Activated naive CD4-positive, alpha-beta T cell (primary cell): ENCODE measurements around the gene MORF4L2.
"Not testable (repeated sequence)": the region's sequence is repeated elsewhere in the genome, so short reads cannot be mapped to it uniquely, and the experiment has no call there.

Experiments used
- DNase-seq, 4 experiments: peaks; one replicate each; lab custom pipeline; 2025; lab: John Stamatoyannopoulos, UW

The MORF4L2 gene

GRCh38 chrX:103678199-103678993 is 8.1 kb downstream of the MORF4L2 start:
- no peak for DNase-seq

DNA sequence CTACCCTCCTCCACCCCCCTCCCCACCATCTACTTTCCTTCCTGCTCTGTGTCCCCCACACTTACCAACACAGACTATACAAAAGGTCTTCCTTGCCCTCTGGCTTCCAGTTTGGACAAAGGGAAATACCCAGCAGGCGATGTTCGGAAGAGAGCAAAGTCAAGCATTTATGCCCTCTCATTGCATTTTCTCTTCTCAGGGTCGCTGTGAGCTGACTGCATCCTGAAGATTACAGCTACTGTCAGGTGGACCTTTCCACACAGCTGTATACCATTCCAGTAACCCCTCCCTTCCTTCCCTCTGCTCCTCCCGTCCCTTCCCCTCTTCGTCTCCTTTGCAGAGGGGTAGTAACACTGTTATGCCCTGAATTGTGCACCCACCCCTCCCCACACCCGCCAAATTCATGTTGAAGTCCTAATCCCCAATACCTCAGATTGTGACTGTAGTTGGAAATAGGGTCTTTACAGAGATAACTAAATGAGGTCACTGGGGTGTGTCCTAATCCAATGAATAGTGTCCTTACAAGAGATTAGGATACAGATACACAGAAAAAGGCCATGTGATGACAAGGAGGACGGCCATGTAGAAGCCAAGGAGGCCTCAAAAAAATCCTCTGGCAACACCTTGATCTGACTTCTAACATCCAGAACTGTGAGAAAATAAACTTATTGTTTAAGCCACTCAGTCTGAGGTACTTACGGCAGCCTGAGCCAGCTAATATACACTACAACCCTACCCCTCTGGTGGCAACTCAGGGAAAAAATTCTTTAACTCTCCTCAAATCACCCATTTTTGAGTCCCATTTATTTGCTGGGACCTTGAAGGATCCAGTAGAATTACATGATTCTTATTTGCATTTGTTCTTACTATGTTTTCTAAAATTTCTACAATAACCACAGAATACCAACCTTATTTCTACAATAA is 11.7 kb downstream of the MORF4L2 start:
- no peak for DNase-seq

DNA sequence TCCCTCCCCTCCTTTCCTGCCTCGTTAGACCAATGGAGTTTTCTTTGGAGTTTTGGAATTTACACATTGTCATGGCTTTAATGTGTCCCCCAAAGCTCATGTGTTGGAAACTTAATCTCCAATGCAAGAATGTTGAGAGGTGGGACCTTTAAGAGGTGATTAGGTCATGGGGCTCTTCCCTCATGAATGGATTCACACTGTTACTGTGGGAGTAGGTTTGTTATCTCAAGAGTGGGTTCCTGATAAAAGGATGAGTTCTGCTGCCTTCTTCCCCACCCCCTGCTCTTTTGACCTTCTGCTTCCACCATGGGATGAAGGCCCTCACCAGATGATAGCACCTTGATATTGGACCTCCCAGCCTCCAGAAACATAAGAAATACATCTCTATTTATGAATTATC is 16.8 kb downstream of the MORF4L2 start:
- no peak for DNase-seq

- DNase-seq: no peak
These were observed 20.0 kb downstream of the MORF4L2 start for GRCh38 chrX:103666202-103667107.

DNA sequence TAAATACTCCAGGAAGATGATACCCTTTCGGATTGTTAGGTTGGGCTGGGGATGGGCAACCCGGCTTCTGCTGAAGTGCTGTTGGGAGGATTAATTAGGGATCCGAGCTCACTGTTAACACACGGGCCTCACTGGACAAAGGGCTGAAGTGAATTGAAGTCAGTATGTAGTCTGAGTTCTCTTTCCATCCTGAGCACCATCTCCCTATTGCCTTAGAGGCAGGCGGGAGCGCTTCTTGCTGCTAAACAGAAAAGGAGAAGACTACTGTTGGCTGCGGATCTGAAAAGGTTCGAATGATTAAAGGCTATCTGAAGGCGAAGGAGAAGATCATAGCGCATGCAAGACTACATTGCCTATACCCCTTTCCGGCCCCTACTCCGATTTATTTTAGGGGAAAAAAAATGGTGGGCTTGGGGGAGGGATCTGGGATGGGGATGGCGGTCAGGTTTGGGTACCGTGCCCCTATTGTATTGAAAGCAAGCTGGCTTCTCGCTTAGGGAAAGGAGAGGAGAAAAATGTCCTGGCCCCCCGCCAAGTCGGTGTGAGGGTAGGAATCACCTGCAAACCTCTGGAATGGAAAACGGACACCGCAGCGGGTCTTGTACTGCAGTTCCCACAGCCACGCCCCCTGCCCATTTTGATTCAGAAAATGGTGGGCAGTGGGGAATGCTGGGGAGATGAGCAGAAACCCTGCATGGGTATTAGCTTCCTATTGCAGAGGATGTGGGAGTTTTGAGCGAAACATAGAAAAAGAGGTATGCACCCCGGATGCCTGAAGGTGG is 22.3 kb downstream of the MORF4L2 start:
- no peak for DNase-seq

DNA sequence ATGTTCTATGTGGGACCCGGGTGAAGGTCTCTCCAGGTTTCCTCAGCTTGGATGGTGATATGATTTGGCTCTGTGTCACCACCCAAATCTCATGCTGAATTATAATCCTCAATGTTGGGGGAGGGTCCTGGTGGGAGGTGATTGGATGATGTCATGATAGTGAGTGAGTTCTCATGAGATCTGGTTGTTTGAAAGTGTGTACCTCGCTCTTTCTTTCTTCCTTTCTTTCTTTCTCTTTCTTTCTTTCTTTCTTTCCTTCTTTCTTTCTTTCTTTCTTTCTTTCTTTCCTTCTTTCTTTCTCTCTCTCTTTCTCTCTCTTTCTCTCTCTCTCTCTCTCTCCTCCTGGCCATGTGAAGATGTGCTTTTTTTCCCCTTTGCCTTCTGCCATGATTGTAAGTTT is 27.0 kb downstream of the MORF4L2 start:
- DNase-seq: not testable (repeated sequence)

DNA sequence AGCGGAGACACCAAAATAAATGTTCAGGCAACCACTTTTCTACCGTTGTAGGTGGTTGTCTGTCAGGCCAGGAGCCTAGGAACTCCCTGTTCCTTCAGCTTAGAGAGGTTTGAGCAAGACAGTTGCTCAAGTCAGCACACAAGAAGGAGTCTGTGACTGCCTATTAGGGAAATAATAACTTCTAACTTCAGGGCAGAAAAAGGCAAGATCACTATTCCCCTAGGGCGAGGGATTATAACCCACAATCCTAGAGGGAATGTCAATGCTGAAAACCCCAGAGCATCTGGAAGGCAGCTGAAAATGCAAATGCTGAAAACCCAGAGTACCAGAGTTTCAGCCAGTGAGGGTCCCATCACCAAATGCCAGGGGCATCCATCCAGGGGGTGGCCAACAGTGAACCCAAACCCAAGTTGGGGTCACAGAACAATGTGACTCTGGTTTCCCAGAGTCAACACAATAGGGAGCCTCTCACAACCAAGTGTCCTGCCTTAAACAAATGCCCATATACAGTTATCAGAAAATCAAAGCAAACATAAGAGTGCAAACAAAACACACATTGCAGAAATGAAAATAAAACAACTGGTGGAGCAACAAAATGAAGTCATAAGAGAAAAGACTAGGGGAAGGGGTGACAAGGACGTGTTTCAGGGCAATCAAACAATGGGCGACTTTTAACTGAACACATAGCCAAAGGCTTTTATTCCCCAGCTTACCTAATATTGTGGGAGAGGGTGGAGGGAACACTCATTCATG is 27.6 kb downstream of the MORF4L2 start:
- DNase-seq: no peak

DNA sequence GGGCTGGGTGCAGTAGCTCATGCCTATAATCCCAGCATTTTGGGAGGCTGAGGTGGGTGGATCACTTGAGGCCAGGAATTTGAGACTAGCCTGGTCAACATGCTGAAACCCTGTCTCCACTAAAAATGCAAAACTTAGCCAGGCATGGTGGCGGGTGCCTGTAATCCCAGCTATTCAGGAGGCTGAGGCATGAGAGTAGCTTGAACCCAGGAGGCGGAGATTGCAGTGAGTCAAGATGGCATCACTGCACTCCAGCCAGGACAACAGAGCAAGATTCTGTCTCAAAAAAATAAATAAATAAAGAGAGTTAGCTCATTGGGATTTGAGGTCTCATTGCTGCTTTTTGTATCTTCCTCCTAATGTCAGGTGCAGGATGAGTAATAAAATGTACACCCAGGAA is 29.4 kb downstream of the MORF4L2 start:
- not testable (repeated sequence) for DNase-seq

- DNase-seq: no peak
These were observed 29.9 kb downstream of the MORF4L2 start for GRCh38 chrX:103656617-103657016.

- not testable (repeated sequence) for DNase-seq
These were observed 31.1 kb downstream of the MORF4L2 start for GRCh38 chrX:103655230-103656000.

- no peak for DNase-seq
These were observed 35.2 kb downstream of the MORF4L2 start for GRCh38 chrX:103651151-103651773.

GRCh38 chrX:103647630-103648029 is 38.9 kb downstream of the MORF4L2 start:
- DNase-seq: no peak

DNA sequence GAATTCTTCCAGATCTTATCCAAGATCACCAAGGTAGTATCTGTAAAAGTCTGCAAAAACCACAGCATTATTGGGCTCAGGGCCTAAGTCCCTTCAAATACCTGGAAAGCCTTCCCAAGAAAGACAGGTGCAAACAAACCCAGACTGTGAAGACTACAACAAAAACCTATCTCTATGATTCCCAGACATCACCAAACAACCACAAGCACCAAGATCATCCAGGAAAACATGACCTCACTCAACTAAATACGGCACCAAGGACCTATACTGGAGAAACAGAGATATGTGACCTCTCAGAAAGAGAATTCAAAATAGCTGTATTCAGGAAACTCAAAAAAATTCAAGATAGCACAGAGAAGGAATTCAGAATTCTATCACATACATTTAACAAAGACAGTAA is 42.4 kb downstream of the MORF4L2 start:
- no peak for DNase-seq

DNA sequence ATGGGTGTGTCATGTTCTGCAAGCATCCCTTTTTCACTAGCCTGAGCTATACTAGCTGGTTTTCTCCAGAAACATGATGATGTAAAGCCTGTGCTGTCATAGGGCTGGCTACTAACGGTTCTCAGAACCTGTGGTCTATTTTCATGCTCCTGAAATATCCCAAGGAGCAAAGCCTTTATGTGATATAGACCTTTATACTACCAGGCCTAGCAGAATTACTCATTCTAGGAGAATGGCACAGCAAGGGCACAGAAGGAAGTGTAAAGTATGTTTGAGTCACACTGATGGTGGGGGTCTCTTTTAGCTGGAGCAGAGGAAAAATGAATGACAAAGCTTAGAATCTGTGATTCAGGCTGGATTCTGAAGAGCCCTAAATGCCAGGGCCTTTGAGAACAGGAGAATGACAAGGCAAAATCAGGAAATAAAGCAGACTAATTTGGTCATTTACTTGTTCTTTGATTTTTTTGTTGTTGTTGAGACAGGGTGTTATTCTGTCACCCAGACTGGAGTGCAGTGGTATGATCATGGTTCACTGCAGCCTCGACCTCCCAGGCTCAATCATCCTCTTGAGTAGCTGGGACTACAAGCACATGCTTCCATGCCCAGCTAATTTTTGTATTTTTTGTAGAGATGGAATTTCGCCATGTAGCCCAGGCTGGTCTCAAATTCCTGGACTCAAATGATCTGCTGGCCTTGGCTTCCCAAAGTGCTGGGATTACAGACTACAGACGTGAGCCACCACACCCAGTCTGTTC is 45.9 kb downstream of the MORF4L2 start:
- no peak for DNase-seq

GRCh38 chrX:103638479-103639346 is 47.8 kb downstream of the MORF4L2 start:
- not testable (repeated sequence) for DNase-seq

DNA sequence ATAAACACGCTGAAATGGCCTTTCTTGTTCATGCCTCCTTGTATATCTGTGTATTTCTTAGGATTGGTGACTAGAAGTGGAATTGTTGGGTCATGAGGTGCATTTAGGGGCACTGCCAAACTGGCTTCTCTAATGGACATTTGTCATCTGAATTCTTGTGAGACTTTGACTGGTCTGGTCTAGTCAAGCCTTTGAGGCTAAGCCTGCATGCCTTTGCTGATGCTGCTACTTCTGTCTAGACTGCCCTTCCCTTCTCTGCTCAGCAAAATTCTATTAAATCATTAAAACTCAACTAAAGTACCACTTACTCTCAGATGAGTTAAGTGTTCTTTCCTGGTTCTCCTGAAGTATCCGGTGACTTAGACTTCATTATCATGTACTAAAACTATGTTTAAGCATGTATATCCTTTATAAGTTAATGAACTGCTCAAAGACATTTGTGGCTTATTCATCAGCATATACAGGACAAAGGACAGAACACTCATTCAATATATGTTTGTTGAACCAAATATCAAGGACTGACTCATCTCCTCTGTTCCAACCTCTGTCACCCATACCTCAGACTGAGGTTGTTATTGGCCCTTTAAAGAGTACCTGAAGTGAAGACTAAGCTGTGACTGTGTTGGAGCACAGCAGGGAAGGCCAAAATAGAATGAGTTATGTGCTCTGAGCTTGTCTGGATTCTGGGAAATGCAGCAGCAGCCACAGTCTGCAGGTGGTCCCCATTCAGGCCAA is 48.7 kb downstream of the MORF4L2 start:
- no peak for DNase-seq

GRCh38 chrX:103635436-103635835 is 51.1 kb downstream of the MORF4L2 start:
- DNase-seq: no peak
